Fibroblast of villous mesenchyme (primary cell): Measurements from ENCODE around the gene AKTIP. TPM values are rescaled to one million over a fixed set of nuclear protein-coding genes. Genes with fewer than 3 reads are reported as not detected.

Experiments used
- DNase-seq: peaks from one replicate; pipeline ENCODE4 v3.0.0-alpha.2; 2010; ENCODE audit warnings: low read depth
- H3K4me3 ChIP-seq: 2 replicates; pipeline ENCODE4 v1.5.1; 2011; ENCODE audit warnings: low read depth, mild to moderate bottlenecking, low read length
- total RNA-seq: library from RNA; depleted of rRNA; stranded (reverse); fragments of >200 nt; gene quantifications from 2 replicates; pipeline ENCODE4 v1.2.3, GENCODE V29; 2012
- TF ChIP-seq, protein P1 (sequence below): IDR thresholded peaks from 2 replicates; pipeline ENCODE4 v1.5.1; 2012; ENCODE audit warnings: low read depth, mild to moderate bottlenecking, low read length; ENCODE audit not compliant: insufficient read depth

The AKTIP gene
- total RNA-seq, 1 donor = 18.6 TPM

DNA sequence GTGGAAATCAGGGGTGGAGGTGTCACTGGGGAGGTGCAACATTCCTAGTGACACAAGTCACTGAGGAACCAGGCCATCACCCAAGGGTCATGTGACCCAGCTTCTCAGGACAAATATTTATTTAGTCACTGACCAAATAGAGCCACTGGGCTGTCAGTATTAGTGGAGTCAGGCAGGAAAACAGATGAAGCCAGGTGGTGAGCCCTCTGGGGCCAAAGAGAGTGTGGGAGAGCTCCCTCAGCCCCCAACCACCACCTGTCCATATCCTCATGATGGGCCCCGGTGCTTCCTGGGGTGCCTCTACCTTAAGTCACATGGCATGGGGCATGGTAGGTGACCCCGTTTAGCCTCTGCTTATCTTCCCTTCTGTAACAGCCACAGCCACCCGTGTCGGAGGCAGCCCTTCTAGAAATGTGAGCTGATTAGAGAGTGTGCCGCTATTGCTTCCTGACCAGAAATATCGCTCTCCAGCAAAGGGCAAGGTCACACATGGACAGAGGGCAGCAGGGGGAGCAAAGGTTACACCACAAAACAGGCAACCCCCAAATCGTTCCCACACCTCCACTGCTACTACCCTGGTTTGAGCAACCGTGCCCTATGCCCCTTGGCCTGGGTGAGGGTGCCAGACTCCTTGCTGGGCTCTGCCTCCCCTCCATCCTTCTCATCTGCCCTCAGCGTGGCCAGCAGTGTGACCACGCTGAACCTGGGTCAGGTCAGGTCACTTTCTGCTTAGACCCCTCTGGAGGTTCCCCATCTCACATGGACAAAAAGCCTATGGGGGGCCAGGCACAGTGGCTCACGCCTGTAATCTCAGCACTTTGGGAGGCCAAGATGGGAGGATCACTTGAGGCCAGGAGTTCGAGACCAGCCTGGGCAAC is 8.6 kb upstream of the AKTIP start:
- TF ChIP-seq, protein P1, sequence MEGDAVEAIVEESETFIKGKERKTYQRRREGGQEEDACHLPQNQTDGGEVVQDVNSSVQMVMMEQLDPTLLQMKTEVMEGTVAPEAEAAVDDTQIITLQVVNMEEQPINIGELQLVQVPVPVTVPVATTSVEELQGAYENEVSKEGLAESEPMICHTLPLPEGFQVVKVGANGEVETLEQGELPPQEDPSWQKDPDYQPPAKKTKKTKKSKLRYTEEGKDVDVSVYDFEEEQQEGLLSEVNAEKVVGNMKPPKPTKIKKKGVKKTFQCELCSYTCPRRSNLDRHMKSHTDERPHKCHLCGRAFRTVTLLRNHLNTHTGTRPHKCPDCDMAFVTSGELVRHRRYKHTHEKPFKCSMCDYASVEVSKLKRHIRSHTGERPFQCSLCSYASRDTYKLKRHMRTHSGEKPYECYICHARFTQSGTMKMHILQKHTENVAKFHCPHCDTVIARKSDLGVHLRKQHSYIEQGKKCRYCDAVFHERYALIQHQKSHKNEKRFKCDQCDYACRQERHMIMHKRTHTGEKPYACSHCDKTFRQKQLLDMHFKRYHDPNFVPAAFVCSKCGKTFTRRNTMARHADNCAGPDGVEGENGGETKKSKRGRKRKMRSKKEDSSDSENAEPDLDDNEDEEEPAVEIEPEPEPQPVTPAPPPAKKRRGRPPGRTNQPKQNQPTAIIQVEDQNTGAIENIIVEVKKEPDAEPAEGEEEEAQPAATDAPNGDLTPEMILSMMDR = no peak
- H3K4me3 ChIP-seq = no peak overlapping the region
- no peak for DNase-seq

GRCh38 chr16:53511084-53511402 is 8.0 kb upstream of the AKTIP start:
- TF ChIP-seq, protein P1 = no peak
- no peak for DNase-seq
- H3K4me3 ChIP-seq = no peak overlapping the region

DNA sequence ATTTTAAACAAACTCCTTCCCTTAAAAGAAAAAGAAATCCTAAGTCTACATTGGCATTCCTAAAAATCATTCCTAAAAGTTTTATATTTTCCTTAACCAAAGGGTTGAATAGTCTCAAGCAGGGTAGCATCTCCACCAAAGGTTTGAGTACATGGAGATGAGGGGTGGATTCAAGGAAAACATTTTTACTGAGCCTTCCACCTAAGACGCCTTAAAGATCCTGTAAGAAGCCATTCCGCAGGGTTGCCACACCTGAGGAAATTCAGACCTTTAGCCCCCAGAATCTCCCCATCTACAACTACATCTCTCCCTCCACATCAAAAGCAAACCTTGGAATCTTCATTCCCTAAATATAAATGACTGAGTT is 7.7 kb upstream of the AKTIP start:
- no peak overlapping the region for H3K4me3 ChIP-seq
- DNase-seq = no peak
- TF ChIP-seq, protein P1 = no peak

DNA sequence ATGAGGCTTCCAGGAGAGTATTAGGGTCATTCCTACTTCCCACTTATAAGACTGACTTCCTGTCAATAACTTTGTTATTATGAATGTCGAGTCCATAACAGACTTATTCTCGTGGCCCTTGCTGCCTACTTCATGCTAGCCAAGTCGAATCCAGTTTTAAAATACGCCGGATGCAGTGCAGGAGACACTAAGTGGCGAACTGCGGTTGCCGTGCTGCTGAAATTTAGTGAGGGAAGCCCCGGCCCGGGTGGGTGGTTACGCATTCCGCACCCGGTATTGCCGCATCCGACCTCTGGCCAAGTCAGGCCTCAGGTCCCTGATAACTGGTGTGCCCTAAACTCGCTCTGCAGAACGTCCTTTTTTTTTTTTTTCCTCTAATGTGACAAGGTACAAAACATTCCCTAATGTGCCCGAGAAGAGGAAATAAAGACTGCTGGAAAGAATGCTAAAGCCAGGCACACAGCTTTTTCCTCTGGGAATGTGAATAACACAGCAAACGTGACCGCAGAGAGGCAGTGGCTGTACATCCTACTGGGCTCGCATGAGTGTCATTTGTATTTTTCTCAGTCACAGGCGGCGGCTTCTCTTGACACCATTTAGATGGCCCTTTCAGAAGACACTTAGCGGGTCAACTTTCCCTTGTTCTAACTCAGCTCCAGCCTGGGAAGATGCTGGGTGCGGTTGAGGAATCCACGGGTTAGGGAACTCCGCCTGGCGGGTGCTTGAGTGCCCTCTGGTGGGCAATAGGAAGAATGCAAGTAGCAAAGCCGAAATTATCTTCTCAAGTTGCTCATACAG is 7.1 kb upstream of the AKTIP start:
- peak; percentile 77 for DNase-seq
- TF ChIP-seq, protein P1 = peak; percentile 99
- H3K4me3 ChIP-seq = peak overlapping the region; percentile 3

GRCh38 chr16:53507464-53508179 is 4.6 kb upstream of the AKTIP start:
- DNase-seq = no peak

GRCh38 chr16:53506254-53506653 is 3.2 kb upstream of the AKTIP start:
- TF ChIP-seq, protein P1 = no peak
- H3K4me3 ChIP-seq = no peak overlapping the region

More at GRCh38 chr16:53507464-53508179, 4.6 kb upstream of the AKTIP start:
- H3K4me3 ChIP-seq = no peak overlapping the region
- TF ChIP-seq, protein P1 = no peak

More at GRCh38 chr16:53506254-53506653, 3.2 kb upstream of the AKTIP start:
- no peak for DNase-seq
